Lung (tissue), 12 donors: Measurements from ENCODE around the gene SLC44A5. TPM values are rescaled to one million over a fixed set of nuclear protein-coding genes. Genes with fewer than 3 reads are reported as not detected.

Experiments used
- ATAC-seq: fragments of 200-7000 bp; cut with Tn5 transposase; one replicate; pipeline ENCODE4 v1.9.1; 2020; ENCODE audit warnings: moderate number of reproducible peaks; ENCODE audit not compliant: insufficient read depth, low FRiP score
- DNase-seq, 3 donors: peaks; one replicate each; pipeline ENCODE4 v3.0.0-alpha.2; 2013 to 2017
- H3K27ac ChIP-seq, 2 donors: one replicate each; pipeline ENCODE4 v1.5.1; 2013; ENCODE audit warnings: mild to moderate bottlenecking in 2 of 2, moderate library complexity in 2 of 2, control low read depth in 1 of 2, inconsistent platforms in 1 of 2, low read depth in 1 of 2, low read length in 1 of 2
- H3K27me3 ChIP-seq, 3 donors: one replicate each; pipeline ENCODE4 v1.5.1; 2013; ENCODE audit warnings: low read length in 2 of 3; ENCODE audit not compliant: control insufficient read depth in 3 of 3, insufficient read depth in 3 of 3
- H3K36me3 ChIP-seq, 4 donors: one replicate each; pipeline ENCODE4 v1.5.1; 2013; ENCODE audit warnings: low read length in 4 of 4, mild to moderate bottlenecking in 1 of 4, moderate library complexity in 1 of 4; ENCODE audit not compliant: control insufficient read depth in 4 of 4, insufficient read depth in 4 of 4
- H3K4me1 ChIP-seq, 5 donors: one replicate each; pipeline ENCODE4 v1.5.1; 2013; ENCODE audit warnings: low read length in 5 of 5, mild to moderate bottlenecking in 2 of 5, moderate library complexity in 1 of 5; ENCODE audit not compliant: control insufficient read depth in 5 of 5, insufficient read depth in 5 of 5
- H3K4me3 ChIP-seq: one replicate; pipeline ENCODE4 v1.5.1; 2013; ENCODE audit warnings: mild to moderate bottlenecking, control low read depth, moderate library complexity
- H3K9ac ChIP-seq, 2 donors: one replicate each; pipeline ENCODE4 v1.5.1; 2013; ENCODE audit warnings: low read length in 2 of 2, control low read depth in 1 of 2; ENCODE audit not compliant: insufficient read depth in 1 of 2
- H3K9me3 ChIP-seq, 4 donors: one replicate each; pipeline ENCODE4 v1.5.1; 2013; ENCODE audit warnings: low read length in 3 of 4, mild to moderate bottlenecking in 1 of 4, moderate library complexity in 1 of 4; ENCODE audit not compliant: control insufficient read depth in 4 of 4, insufficient read depth in 3 of 4
- CTCF ChIP-seq: IDR thresholded peaks from 2 replicates; pipeline ENCODE4 v1.5.1; 2012; ENCODE audit warnings: mild to moderate bottlenecking; ENCODE audit errors: control extremely low read depth, extremely low read depth
- WGBS, 2 donors: extraction: QIAGEN DNeasy Blood & Tissue Kit; methylation state at CpG; one replicate each; pipeline ENCODE4 v1.1.7; 2013; 5-methylcytosine and 5-hydroxymethylcytosine counted together
- polyA plus RNA-seq, 2 donors: library from polyadenylated mRNA; stranded (reverse); fragments of 200-250 nt; gene quantifications; one replicate each; pipeline ENCODE4 v1.2.1, GENCODE V29; 2013
- total RNA-seq, 2 donors: library from RNA; depleted of rRNA in 1 of 2; stranded (reverse); fragments of >200 nt in 1 of 2; gene quantifications; one replicate each; pipeline ENCODE4 v1.2.1, GENCODE V29; 2014 to 2021
- donor health status: control.
- donor health status: control.
- donor health status: Bipolar disorder and iron deficiency.
- donor health status: healthy.
- donor health status: DM: yes; HTN: yes; CAD: no.

The SLC44A5 gene
- total and polyA plus RNA-seq, 4 donors = 0.10 to 1.6 (median 0.43) TPM

GRCh38 chr1:75475696-75476095, 135.2 kb downstream of the SLC44A5 start:
- Histone ChIP-seq H3K4me1 (no peaks in the 10 kb centered on the region), H3K9ac (no peak overlapping the region), H3K9me3 (no peaks in the 10 kb centered on the region), H3K27ac (no peak overlapping the region), H3K27me3 (no peaks in the 10 kb centered on the region), H3K4me3 (no peak overlapping the region), H3K36me3 (no peaks in the 10 kb centered on the region)
- WGBS, 2 donors = 93 to 94% methylated on average over 4 of the region's 4 CpGs
- TF ChIP-seq CTCF = no peak
- ATAC-seq (no peak), DNase-seq (no peak)

- Histone ChIP-seq H3K9ac (no peak overlapping the region), H3K36me3 (no peaks in the 10 kb centered on the region), H3K4me3 (no peak overlapping the region), H3K4me1 (no peaks in the 10 kb centered on the region), H3K27me3 (no peaks in the 10 kb centered on the region), H3K27ac (no peak overlapping the region), H3K9me3 (no peaks in the 10 kb centered on the region)
- 69 to 77% methylated on average over 4 of the region's 4 CpGs for WGBS, 2 donors
- TF ChIP-seq CTCF = no peak
- no peak for DNase-seq
- ATAC-seq = no peak
Measured at GRCh38 chr1:75472971-75473603, 137.8 kb downstream of the SLC44A5 start.

GRCh38 chr1:75472089-75472970, 138.6 kb downstream of the SLC44A5 start:
- no peak for TF ChIP-seq CTCF
- Histone ChIP-seq H3K9ac (no peak overlapping the region), H3K4me1 (no peaks in the 10 kb centered on the region), H3K27me3 (no peaks in the 10 kb centered on the region), H3K4me3 (no peak overlapping the region), H3K36me3 (no peaks in the 10 kb centered on the region), H3K9me3 (no peaks in the 10 kb centered on the region), H3K27ac (no peak overlapping the region)
- ATAC-seq = no peak
- WGBS, 2 donors = 79 to 86% methylated on average over 5 of the region's 5 CpGs
- DNase-seq = no peak
